ENCODE data around the gene ALAD. TPM values are rescaled to one million over a fixed set of nuclear protein-coding genes. Genes with fewer than 3 reads are reported as not detected.

Gene ALAD
- total RNA-seq, 1 donor from 2014 or later = 108 TPM

- no peak for DNase-seq (ENCODE audit: low spot score)
Measured at GRCh38 chr9:113349066-113349444, 52.0 kb downstream of the ALAD start.

GRCh38 chr9:113348437-113348836, 52.6 kb downstream of the ALAD start:
- DNase-seq (ENCODE audit: low spot score) = no peak

GRCh38 chr9:113345671-113346070, 55.4 kb downstream of the ALAD start:
- no peak for DNase-seq (ENCODE audit: low spot score)

GRCh38 chr9:113345190-113345589, 55.9 kb downstream of the ALAD start:
- DNase-seq (ENCODE audit: low spot score) = no peak

- peak; percentile 84 for DNase-seq (ENCODE audit: low spot score)
Measured at GRCh38 chr9:113343732-113344231, 57.3 kb downstream of the ALAD start.

- DNase-seq (ENCODE audit: low spot score) = no peak
Measured at GRCh38 chr9:113341712-113342410, 59.2 kb downstream of the ALAD start.

- DNase-seq (ENCODE audit: low spot score) = peak; percentile 88
Measured at GRCh38 chr9:113340011-113340699, 60.9 kb downstream of the ALAD start, which contains the start of gene WDR31. Gene WDR31 (minus strand): TSS chr9:113340275. CDS start chr9:113332022, 8,253 bp downstream.

GRCh38 chr9:113337714-113338113, 63.4 kb downstream of the ALAD start:
- DNase-seq (ENCODE audit: low spot score) = no peak

Other genes starting within 250 kb of the ALAD start
- gene FKBP15, start 180.0 kb downstream of the ALAD start, total RNA-seq = 28.9 TPM
- gene SLC31A1, start 179.7 kb downstream of the ALAD start, total RNA-seq = 26.1 TPM
- gene CDC26, start 125.7 kb downstream of the ALAD start, total RNA-seq = 29.0 TPM
- gene PRPF4, start 125.6 kb downstream of the ALAD start, total RNA-seq = 20.1 TPM
- 5.3 TPM for gene RNF183, start 97.9 kb downstream of the ALAD start, total RNA-seq
- 8.1 TPM for gene WDR31, start 61.0 kb downstream of the ALAD start, total RNA-seq
- gene BSPRY, start 51.7 kb downstream of the ALAD start, total RNA-seq = 16.0 TPM
- 102 TPM for gene HDHD3, start 24.3 kb downstream of the ALAD start, total RNA-seq
- gene POLE3, start 9.4 kb upstream of the ALAD start, total RNA-seq = 24.5 TPM
- 0.37 TPM for gene C9orf43, start 9.5 kb upstream of the ALAD start, total RNA-seq
- gene RGS3, start 62.4 kb upstream of the ALAD start, total RNA-seq = 142 TPM